ENCODE results near the gene RBFOX1.

Gene RBFOX1

DNA sequence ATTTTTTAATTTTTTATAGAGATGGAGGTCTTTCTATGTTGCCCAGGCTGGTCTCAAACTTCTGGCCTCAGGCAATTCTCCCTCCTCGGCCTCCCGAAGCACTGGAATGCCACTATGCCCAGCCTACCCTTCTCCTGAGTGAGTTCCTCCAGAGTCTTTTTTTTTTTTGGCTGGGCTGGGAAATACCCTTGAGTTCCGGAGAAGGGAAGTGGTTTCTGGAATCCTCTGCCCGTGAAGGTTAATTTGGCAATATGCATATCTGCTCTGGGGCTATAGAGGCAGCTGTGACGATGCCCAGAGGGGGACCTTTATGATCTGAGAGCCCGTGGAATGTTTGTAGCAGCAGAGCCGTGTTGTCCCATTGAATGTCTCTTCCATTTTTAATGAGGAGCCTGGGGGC is 217.5 kb downstream of the RBFOX1 start:
- Histone ChIP-seq H3K36me3 (ENCODE audit: control insufficient read depth in 2 of 2, insufficient read depth in 2 of 2, low read length in 2 of 2) (no peaks in the 10 kb centered on the region), H3K27me3 (ENCODE audit: control insufficient read depth in 1 of 2, insufficient read depth in 2 of 2, low read length in 2 of 2) (peaks cover 0 to 2% of the 10 kb centered on the region in 2 donors), H3K4me1 (ENCODE audit: control insufficient read depth, insufficient read depth, low read length) (no peaks in the 10 kb centered on the region), H3K9ac (ENCODE audit: low read length in 2 of 2) (no peak overlapping the region), H3K9me3 (ENCODE audit: control insufficient read depth in 2 of 2, low read length in 2 of 2) (no peaks in the 10 kb centered on the region), H3K27ac (ENCODE audit: low read length) (no peak overlapping the region), H3K4me3 (ENCODE audit: low read length in 2 of 2) (no peak overlapping the region)

DNA sequence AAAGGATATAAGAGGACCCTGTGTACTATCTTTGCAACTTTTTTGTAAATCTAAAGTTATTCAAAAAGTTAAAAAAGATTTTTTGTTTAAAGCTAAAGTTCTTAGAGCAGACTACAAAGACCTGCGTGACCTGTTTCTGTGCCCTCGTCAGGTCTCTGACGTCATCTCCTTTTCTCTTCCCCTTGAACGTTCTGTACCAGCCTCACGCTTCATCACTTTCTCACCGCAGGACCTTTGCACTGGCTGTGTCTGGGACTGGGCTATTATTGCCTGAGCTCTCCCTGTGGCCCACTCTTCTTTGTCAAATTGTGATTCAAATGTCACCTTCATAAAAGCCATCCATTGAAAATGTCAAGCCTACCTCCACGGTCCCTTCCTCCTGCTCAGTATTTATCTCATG is 222.8 kb downstream of the RBFOX1 start:
- Histone ChIP-seq H3K27ac (ENCODE audit: low read length) (no peak overlapping the region), H3K4me1 (ENCODE audit: control insufficient read depth, insufficient read depth, low read length) (no peaks in the 10 kb centered on the region), H3K9ac (ENCODE audit: low read length in 2 of 2) (no peak overlapping the region), H3K9me3 (ENCODE audit: control insufficient read depth in 2 of 2, low read length in 2 of 2) (no peaks in the 10 kb centered on the region), H3K27me3 (ENCODE audit: control insufficient read depth in 1 of 2, insufficient read depth in 2 of 2, low read length in 2 of 2) (no peaks in the 10 kb centered on the region), H3K4me3 (ENCODE audit: low read length in 2 of 2) (no peak overlapping the region), H3K36me3 (ENCODE audit: control insufficient read depth in 2 of 2, insufficient read depth in 2 of 2, low read length in 2 of 2) (no peaks in the 10 kb centered on the region)

DNA sequence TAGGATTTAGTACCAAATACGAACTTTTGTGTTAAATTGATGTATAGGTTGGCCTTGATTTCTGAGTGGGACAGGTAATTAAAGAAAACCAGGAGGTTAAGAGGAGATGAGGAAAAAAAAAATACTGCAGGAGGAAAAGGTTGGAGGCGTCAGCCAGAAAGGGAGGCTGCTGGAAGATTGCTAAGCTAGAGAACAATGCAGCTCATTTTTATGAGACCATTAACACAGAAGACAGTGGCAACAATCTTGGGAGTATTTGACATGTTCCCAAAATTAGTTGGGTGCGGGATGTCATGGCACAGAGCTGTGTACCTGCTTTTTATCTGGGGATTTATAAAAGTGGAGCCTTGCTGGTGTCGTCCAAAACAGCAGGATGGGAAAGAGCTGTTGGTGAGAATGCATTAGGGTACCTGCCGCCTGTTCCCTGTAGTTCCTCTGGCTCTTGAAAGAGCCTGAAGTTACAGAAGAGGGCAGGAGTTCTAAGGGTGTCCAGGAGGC is 229.3 kb downstream of the RBFOX1 start:
- no peak overlapping the region for H3K9ac ChIP-seq (ENCODE audit: low read length in 2 of 2)
- no peak overlapping the region for H3K27ac ChIP-seq (ENCODE audit: low read length)
- H3K4me1 ChIP-seq (ENCODE audit: control insufficient read depth, insufficient read depth, low read length), result no peaks in the 10 kb centered on the region
- no peaks in the 10 kb centered on the region for H3K9me3 ChIP-seq (ENCODE audit: control insufficient read depth in 2 of 2, low read length in 2 of 2)
- H3K4me3 ChIP-seq (ENCODE audit: low read length in 2 of 2), result no peak overlapping the region
- H3K27me3 ChIP-seq (ENCODE audit: control insufficient read depth in 1 of 2, insufficient read depth in 2 of 2, low read length in 2 of 2), result peaks cover 0 to 3% of the 10 kb centered on the region in 2 donors
- no peaks in the 10 kb centered on the region for H3K36me3 ChIP-seq (ENCODE audit: control insufficient read depth in 2 of 2, insufficient read depth in 2 of 2, low read length in 2 of 2)

DNA sequence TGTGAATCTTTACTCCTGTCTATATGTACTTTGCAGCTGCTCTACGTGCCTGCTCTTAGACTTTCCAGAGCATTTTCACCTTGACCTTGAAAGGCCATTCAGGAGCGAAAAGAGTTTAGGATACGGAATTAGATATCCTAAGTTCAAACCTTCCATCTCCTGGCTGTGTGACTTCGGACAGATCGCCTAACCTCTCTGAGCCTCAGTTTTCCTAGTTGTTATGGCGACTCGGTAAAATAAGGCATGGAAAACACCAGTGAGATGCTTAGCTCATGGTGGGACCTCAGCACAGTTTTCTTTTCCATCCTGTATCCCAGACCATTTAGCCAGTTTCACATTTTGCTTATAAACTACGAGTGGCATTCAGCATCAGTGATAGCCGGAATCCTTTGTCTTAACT is 233.7 kb downstream of the RBFOX1 start:
- H3K36me3 ChIP-seq (ENCODE audit: control insufficient read depth in 2 of 2, insufficient read depth in 2 of 2, low read length in 2 of 2), result no peaks in the 10 kb centered on the region
- peaks cover 0 to 6% of the 10 kb centered on the region in 2 donors for H3K9me3 ChIP-seq (ENCODE audit: control insufficient read depth in 2 of 2, low read length in 2 of 2)
- H3K4me1 ChIP-seq (ENCODE audit: control insufficient read depth, insufficient read depth, low read length), result no peaks in the 10 kb centered on the region
- H3K4me3 ChIP-seq (ENCODE audit: low read length in 2 of 2), result no peak overlapping the region
- H3K27ac ChIP-seq (ENCODE audit: low read length), result no peak overlapping the region
- no peak overlapping the region for H3K9ac ChIP-seq (ENCODE audit: low read length in 2 of 2)
- peaks cover 0 to 3% of the 10 kb centered on the region in 2 donors for H3K27me3 ChIP-seq (ENCODE audit: control insufficient read depth in 1 of 2, insufficient read depth in 2 of 2, low read length in 2 of 2)

DNA sequence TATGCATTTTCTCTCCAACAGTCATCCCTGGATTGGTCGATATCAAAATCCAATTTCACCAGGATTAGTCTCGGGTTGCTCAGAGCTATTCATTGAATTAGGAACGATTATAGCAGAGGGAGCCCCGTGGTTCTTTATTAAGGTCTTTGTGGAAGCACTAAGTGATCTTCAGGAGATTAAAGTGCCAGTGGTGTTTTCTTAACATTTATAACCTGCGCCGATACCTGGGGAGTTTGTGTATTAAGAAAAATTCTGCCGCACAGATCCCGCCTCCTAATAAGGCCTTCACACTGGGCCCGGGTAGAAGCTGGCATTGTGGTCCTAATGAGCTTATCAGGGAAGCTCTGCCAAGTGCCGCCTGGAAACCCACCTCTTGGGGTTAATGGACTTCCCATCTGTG is 238.7 kb downstream of the RBFOX1 start:
- Histone ChIP-seq H3K27me3 (ENCODE audit: control insufficient read depth in 1 of 2, insufficient read depth in 2 of 2, low read length in 2 of 2) (peaks cover 0 to under 1% of the 10 kb centered on the region in 2 donors), H3K9ac (ENCODE audit: low read length in 2 of 2) (no peak overlapping the region), H3K27ac (ENCODE audit: low read length) (no peak overlapping the region), H3K9me3 (ENCODE audit: control insufficient read depth in 2 of 2, low read length in 2 of 2) (peaks cover 0 to 6% of the 10 kb centered on the region in 2 donors), H3K4me3 (ENCODE audit: low read length in 2 of 2) (no peak overlapping the region), H3K36me3 (ENCODE audit: control insufficient read depth in 2 of 2, insufficient read depth in 2 of 2, low read length in 2 of 2) (no peaks in the 10 kb centered on the region), H3K4me1 (ENCODE audit: control insufficient read depth, insufficient read depth, low read length) (no peaks in the 10 kb centered on the region)

DNA sequence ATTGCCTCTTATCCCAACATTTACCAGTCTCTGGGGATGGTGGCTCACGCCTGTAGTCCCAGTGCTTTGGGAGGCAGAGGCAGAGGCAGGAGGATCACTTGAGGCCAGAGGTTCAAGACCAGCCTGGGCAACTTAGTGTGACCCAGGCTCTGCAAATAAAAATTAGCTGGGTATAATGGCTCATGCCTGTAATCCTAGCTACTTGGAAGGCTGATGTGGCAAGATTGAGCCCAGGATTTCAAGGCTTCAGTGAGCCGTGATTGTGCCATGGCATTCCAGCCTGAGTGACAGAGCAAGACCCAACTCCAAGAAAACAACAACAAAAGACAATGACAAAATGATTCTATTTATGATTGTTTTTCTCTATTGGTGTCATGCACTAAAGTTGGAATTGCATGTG is 244.9 kb downstream of the RBFOX1 start:
- Histone ChIP-seq H3K4me1 (ENCODE audit: control insufficient read depth, insufficient read depth, low read length) (no peaks in the 10 kb centered on the region), H3K4me3 (ENCODE audit: low read length in 2 of 2) (no peak overlapping the region), H3K9me3 (ENCODE audit: control insufficient read depth in 2 of 2, low read length in 2 of 2) (peaks cover 0 to 5% of the 10 kb centered on the region in 2 donors), H3K27me3 (ENCODE audit: control insufficient read depth in 1 of 2, insufficient read depth in 2 of 2, low read length in 2 of 2) (no peaks in the 10 kb centered on the region), H3K36me3 (ENCODE audit: control insufficient read depth in 2 of 2, insufficient read depth in 2 of 2, low read length in 2 of 2) (no peaks in the 10 kb centered on the region), H3K9ac (ENCODE audit: low read length in 2 of 2) (no peak overlapping the region), H3K27ac (ENCODE audit: low read length) (no peak overlapping the region)

DNA sequence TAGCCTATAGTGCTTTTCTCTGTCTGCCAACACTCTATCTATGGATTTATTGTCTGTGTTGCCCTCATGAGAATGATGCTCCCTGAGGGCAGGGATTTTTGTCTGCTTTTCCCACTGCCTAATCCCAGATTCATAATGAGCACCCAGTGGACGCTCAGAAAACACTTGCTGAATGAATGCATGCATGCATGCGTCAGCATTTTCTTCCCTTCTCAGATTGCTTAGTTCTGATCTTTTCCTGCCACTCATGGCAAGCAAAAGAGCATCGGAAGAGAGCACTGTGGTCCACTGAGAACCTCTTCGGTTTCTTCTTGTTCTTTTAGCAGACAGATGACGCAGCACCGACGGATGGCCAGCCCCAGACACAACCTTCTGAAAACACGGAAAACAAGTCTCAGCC is 246.8 kb downstream of the RBFOX1 start:
- H3K27me3 ChIP-seq (ENCODE audit: control insufficient read depth in 1 of 2, insufficient read depth in 2 of 2, low read length in 2 of 2), result no peaks in the 10 kb centered on the region
- H3K9ac ChIP-seq (ENCODE audit: low read length in 2 of 2), result no peak overlapping the region
- no peaks in the 10 kb centered on the region for H3K36me3 ChIP-seq (ENCODE audit: control insufficient read depth in 2 of 2, insufficient read depth in 2 of 2, low read length in 2 of 2)
- no peak overlapping the region for H3K27ac ChIP-seq (ENCODE audit: low read length)
- peaks cover 0 to 5% of the 10 kb centered on the region in 2 donors for H3K9me3 ChIP-seq (ENCODE audit: control insufficient read depth in 2 of 2, low read length in 2 of 2)
- no peaks in the 10 kb centered on the region for H3K4me1 ChIP-seq (ENCODE audit: control insufficient read depth, insufficient read depth, low read length)
- H3K4me3 ChIP-seq (ENCODE audit: low read length in 2 of 2), result no peak overlapping the region

DNA sequence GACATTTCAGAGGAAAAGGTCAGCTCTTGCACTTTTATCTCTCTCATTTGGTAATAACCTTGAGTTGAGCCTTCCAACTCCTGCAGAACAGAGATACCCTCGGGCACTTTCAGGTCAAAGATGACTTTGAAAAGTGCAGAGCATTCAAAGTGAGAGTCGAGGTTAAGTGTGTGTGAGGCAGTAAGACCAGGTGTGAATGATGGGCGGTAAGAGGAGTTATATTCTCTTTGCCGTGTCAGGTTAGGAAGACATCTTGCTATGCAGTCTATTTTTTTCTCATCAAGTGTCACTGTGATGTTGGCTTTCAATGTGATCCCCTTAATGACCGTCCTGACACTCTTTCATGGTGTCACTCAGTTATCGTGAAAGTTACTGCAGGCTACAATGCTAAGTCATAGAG is 248.5 kb downstream of the RBFOX1 start:
- Histone ChIP-seq H3K27me3 (ENCODE audit: control insufficient read depth in 1 of 2, insufficient read depth in 2 of 2, low read length in 2 of 2) (no peaks in the 10 kb centered on the region), H3K36me3 (ENCODE audit: control insufficient read depth in 2 of 2, insufficient read depth in 2 of 2, low read length in 2 of 2) (no peaks in the 10 kb centered on the region), H3K9ac (ENCODE audit: low read length in 2 of 2) (no peak overlapping the region), H3K4me3 (ENCODE audit: low read length in 2 of 2) (no peak overlapping the region), H3K27ac (ENCODE audit: low read length) (no peak overlapping the region), H3K4me1 (ENCODE audit: control insufficient read depth, insufficient read depth, low read length) (no peaks in the 10 kb centered on the region), H3K9me3 (ENCODE audit: control insufficient read depth in 2 of 2, low read length in 2 of 2) (peaks cover 0 to 5% of the 10 kb centered on the region in 2 donors)

DNA sequence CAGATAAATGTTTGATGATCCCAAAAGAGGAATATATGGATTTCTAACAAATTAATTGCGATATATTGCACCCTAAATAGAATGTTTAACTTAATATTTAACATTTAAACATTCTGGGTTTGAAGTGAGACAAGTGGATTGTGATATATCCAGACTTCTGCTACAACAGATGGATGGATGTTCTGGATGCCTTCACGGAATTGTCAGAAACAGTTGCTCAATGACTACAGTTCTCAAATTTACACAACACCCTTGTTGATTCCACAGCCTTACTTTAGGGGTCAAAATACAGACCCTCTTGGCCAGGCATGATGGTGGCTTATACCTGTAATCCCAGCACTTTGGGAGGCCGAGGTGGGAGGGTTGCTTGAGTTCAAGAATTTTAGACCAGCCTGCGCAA is 250.8 kb downstream of the RBFOX1 start:
- H3K36me3 ChIP-seq (ENCODE audit: control insufficient read depth in 2 of 2, insufficient read depth in 2 of 2, low read length in 2 of 2), result no peaks in the 10 kb centered on the region
- H3K9me3 ChIP-seq (ENCODE audit: control insufficient read depth in 2 of 2, low read length in 2 of 2), result peaks cover 0 to 5% of the 10 kb centered on the region in 2 donors
- no peaks in the 10 kb centered on the region for H3K27me3 ChIP-seq (ENCODE audit: control insufficient read depth in 1 of 2, insufficient read depth in 2 of 2, low read length in 2 of 2)

DNA sequence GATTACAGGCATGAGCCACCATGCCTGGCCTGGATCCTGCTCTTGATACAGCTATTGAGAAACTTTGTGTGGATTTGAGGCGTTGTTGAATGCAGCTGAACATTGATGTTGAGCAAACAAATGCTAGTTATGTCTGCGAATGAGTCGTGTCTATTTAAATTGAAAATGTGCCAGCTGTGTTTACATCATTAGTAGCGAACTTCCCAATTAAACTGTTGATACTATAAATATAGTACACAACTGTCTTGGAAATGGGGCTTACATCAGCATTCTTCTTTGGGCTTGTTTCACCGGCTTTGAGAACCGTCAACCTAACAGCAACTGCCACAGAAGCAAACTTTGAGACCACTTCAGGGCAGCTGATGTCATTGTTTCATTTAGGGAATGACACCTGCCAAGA is 251.9 kb downstream of the RBFOX1 start:
- H3K4me3 ChIP-seq (ENCODE audit: low read length in 2 of 2), result no peak overlapping the region
- peaks cover 0 to 3% of the 10 kb centered on the region in 2 donors for H3K9me3 ChIP-seq (ENCODE audit: control insufficient read depth in 2 of 2, low read length in 2 of 2)
- no peaks in the 10 kb centered on the region for H3K36me3 ChIP-seq (ENCODE audit: control insufficient read depth in 2 of 2, insufficient read depth in 2 of 2, low read length in 2 of 2)
- no peaks in the 10 kb centered on the region for H3K27me3 ChIP-seq (ENCODE audit: control insufficient read depth in 1 of 2, insufficient read depth in 2 of 2, low read length in 2 of 2)
- no peak overlapping the region for H3K9ac ChIP-seq (ENCODE audit: low read length in 2 of 2)
- no peak overlapping the region for H3K27ac ChIP-seq (ENCODE audit: low read length)
- H3K4me1 ChIP-seq (ENCODE audit: control insufficient read depth, insufficient read depth, low read length), result no peaks in the 10 kb centered on the region

More for the DNA sequence above, 250.8 kb downstream of the RBFOX1 start:
- no peak overlapping the region for H3K9ac ChIP-seq (ENCODE audit: low read length in 2 of 2)
- H3K4me3 ChIP-seq (ENCODE audit: low read length in 2 of 2), result no peak overlapping the region
- no peaks in the 10 kb centered on the region for H3K4me1 ChIP-seq (ENCODE audit: control insufficient read depth, insufficient read depth, low read length)
- H3K27ac ChIP-seq (ENCODE audit: low read length), result no peak overlapping the region

DNA sequence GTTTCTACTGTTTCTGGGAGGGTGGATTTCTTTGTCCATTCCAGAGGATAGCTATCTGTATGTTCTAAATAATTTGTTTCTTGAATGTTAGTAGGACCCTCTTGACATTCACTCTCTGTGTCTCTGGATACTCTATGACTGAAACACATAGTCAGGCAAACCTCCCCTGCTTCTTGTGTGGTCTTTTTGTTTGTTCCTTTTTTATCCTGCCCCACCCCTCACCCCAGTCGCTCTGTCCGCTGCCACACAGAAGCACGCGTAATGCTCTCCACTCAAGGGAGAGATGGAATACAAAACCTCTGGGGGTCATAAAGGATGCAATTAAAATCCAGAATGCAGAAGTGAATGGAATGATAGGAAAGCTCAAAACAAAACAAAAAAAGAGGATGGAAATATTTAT is 253.1 kb downstream of the RBFOX1 start:
- Histone ChIP-seq H3K36me3 (ENCODE audit: control insufficient read depth in 2 of 2, insufficient read depth in 2 of 2, low read length in 2 of 2) (no peaks in the 10 kb centered on the region), H3K4me3 (ENCODE audit: low read length in 2 of 2) (no peak overlapping the region), H3K27ac (ENCODE audit: low read length) (no peak overlapping the region), H3K27me3 (ENCODE audit: control insufficient read depth in 1 of 2, insufficient read depth in 2 of 2, low read length in 2 of 2) (no peaks in the 10 kb centered on the region), H3K4me1 (ENCODE audit: control insufficient read depth, insufficient read depth, low read length) (no peaks in the 10 kb centered on the region), H3K9me3 (ENCODE audit: control insufficient read depth in 2 of 2, low read length in 2 of 2) (peaks cover 0 to 2% of the 10 kb centered on the region in 2 donors), H3K9ac (ENCODE audit: low read length in 2 of 2) (no peak overlapping the region)
